GM18868 (cell line): Measurements from ENCODE around the gene VARS1.
"Not testable (repeated sequence)": the region's sequence is repeated elsewhere in the genome, so short reads cannot be mapped to it uniquely, and the experiment has no call there.

ENCODE experiments used
- ATAC-seq: cut with Tn5 transposase; IDR thresholded peaks from one replicate; pipeline ENCODE4 v1.9.1; 2021; ENCODE audit warnings: mild to moderate bottlenecking, moderate library complexity; ENCODE audit not compliant: unreplicated experiment

Gene VARS1

DNA sequence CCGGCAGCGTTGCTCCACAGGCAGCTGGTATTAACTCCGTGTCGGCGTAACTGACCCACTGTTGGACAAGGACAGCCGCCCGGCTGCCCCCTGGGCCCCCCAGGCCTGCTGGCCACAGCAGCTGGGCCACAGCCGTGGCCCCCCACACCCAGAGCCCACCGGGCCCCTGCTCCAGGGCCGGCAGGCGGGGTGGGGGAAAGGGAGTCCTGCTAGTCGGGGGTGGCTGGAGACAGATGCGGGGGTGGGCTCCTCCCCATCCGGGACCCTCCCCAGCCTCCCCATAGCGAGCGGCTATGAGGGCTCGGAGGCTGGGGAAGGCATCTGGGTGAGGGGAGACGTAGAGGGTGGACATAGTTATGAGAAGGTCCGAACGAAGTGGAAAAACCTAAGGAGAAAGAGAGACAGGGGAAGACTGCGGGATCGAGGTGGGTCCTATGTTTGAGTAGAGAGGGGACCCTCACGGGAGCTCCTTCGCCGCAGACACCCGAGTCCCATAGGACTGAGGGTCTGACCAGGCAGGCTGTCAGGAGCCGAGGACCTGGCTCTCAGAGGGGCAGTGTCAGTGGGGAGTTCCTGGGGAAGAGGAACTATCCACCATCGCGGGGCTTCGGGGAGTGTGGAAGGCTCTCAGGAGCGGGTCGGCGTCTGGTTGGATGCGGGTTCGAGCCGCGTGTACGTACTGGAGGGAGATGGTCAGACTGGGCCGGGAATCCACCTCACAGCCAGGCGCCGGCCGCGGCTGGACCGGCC, 511 bp downstream of the VARS1 start:
- no peak for ATAC-seq

DNA sequence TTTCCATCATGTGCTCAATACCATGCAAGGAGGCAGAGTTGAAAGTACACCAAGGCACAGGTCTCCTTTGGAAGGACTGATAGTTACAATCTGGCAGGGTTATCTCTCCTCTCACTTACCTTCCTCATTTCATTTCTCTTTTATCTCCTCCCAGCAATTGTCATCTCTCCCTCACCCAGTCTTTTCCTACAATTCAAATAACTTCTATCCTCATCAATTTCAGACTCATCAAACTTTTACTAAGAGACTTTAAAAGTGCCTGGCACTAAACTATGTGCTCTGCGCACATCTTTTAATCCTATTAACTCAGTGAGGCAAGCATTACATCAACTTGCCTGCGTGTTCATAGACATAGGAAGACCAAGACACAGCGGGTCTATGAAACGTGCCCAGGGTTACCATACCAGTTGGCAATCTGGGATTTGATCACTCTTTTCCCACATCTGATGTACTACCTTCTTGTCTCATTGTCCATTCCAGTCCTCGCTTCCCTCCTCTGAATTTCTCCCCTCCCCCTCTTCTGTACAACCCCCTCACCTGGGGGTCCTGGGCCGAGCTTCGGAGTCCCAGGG, 1.2 kb downstream of the VARS1 start:
- no peak for ATAC-seq

GRCh38 chr6:31793927-31794245, 1.7 kb downstream of the VARS1 start:
- not testable (repeated sequence) for ATAC-seq

GRCh38 chr6:31792761-31793171, 2.8 kb downstream of the VARS1 start:
- ATAC-seq, result no peak

GRCh38 chr6:31792090-31792374, 3.5 kb downstream of the VARS1 start:
- no peak for ATAC-seq

DNA sequence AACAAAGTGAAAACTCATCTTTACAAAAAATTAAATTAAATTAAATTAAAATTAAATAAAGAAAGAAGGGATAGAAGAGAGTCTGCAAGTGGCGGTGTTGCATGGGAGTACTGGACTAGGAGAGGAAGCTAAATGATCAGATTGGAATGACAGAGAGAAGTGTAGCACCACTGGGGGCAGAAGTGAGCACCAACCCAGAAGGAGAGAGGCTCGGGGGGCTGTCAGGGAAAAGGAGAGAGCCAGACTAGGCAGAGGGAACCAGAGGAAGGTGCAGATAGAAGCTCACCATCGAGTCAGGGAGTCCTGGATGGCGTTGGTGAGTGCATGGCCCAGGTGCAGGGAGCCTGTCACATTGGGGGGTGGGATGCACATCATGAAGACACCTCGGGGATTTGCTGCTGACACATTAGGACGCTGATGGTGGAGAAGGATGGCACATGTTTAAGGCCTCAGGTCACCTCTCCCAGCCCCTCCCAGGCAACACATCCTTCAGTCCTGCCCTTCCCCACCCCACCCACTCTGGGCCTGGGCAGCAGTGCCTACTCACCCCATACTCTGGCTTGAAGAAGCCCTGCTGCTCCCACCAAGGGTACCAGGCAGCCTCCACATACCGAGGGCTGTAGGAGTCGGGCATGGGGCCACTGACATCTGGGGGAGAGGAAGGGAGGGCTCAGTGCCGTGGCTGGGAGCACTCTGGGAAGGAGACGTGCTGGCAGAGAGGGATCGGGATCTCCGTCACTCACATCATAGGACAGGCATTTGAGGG, 4.0 kb downstream of the VARS1 start:
- no peak for ATAC-seq

DNA sequence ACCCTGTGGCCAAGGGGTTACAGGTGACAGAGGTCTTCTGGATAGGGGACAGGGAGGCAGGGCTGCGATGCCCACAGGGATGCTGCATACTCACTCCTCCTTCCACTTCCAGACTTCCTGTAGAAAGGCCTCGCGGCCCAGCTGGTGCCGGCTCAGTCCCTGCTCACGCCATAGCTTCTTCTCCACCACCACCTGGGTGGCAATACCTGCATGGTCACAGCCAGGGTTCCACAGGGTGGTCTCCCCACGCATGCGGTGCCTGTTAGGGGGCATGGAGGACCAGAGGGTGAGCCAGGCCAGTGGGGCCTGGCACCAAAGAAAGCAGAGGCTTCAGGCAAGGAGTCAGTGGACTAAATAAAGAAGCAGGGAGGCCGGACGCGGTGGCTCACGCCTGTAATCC, 10.1 kb downstream of the VARS1 start:
- ATAC-seq, result no peak

DNA sequence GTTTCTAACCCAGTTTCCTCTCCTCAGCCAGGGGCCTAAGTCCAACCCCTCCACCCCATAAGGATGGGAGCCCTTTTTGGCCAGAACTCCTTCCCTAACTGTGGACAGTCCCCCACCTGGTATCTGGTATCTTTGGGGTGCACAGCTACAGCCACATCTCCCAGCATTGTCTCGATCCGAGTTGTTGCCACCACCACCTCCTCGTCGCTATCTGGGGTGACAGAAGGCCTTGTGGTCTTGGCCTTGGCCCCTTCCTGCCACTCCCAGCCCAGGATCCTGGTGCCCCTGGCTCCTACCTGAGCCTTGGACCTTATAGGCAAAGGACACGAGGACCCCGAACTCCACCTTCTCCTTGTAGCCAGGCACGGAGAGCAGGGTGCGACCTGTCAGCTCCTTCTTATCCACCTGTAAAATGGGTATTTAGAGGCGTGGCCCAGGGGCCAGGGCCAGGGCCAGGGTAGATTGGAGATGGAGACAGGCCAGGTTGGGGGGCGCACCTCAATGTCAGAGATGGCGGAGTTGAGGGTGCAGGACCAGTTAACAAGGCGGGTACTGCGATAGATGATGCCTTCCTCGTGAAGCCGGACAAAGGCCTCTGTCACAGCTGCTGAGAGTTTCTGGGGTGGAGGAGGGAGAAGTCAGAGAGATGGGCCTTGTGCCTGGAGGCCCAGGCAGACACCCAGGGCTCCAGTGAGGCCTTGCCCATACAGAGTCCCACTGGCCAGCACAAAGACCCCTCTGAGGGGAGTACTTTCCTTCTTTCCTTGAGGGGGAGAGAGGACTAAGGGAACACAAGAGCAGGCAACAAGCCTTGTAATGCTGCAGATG, 11.2 kb downstream of the VARS1 start:
- ATAC-seq, result no peak

GRCh38 chr6:31782126-31782855, 13.3 kb downstream of the VARS1 start:
- ATAC-seq, result no peak

DNA sequence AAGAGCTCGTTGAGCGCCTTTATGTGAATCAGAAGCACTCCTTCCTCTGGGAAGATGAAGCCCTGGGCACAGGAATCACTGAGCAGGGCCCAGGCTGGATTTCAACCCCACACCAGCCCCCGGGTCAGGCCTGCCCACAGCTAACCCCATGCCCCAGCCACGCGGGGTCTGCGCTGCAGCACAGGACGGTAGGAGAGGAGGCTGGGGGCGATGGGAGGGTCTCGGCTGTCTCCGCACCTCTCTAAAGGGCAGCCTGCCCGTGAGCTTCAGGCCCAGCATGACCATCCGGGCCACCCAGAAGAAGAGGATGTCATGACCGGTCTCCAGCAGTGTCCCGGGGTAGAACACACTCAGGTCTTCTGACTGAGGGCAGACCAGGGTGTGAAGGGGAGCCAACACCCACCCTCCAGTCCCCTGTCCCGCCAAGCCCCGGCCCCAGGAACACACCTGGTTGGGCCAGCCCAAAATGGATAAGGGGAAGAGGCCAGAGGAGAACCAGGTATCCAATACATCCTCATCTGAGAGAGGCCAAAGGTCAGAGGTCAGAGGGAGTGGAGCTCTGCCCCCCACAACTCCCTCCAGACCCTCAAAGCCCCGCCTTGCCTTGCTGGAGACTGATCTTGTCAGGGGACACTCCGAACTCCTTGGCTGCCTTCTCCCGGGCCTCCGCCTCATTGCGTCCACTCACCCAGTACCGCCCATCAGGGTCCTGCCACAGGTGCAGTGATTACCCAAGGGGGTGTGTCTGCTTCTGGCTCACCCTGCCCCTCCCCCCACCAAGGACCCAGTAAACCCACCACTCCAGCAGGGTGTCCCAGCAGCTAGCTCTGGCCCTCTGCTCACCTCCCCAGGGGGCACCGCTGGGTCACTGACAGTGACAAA, 14.1 kb downstream of the VARS1 start:
- no peak for ATAC-seq

DNA sequence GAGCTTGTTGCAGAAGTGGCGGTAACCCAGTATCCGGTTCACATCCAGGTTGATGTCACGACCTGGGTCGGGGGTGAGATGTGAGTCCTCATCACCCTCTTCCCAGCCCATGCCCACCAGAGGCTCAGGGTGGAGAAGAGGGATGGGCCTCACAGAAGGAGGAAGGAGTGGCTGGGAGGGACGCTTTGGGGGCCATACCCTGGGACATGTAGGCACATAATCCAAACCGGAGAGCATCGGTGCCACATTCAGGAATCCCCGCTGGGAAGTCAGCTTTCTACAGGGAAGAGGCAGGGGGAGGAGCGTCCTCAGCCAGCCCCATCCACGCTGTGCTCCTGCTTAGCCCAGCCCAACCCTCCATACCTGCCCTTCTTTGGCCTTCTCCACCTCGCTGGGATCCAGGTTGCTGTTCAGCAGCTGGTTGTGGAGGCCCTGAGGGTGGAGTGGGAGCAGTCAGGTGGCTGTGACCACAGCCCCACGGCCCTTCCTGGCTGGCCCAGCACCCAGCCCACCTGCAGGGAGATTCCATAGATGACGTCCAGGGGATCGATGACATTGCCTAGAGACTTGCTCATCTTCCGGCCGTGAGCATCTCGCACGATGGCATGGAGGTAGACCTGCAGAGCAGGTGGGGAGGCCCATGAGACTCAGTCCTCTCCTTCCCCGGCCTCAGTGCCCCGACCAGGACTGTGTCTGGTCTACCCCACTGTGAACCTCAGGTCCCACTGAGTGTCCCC, 14.9 kb downstream of the VARS1 start:
- ATAC-seq, result no peak

DNA sequence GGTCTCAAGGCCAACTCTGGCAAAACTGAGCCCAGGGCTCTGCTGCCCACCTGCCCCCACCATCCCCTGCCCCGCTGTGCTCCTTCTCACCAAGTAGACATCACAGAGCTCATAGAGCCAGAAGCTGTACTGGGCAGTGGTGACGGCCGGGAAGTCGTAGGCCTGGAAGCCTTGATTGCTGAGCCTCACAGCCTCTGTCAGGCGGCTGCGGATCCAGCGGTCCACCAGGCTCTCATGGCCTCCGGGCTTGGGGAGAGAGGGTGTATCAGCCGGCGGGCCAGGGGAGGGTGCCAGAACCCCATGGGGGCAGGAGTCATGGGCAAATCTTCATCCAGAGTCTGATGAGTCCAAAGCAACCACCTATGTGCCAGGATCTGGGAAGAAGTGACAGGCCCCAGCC, 15.6 kb downstream of the VARS1 start:
- no peak for ATAC-seq

GRCh38 chr6:31778999-31779885, 16.3 kb downstream of the VARS1 start:
- ATAC-seq, result no peak

DNA sequence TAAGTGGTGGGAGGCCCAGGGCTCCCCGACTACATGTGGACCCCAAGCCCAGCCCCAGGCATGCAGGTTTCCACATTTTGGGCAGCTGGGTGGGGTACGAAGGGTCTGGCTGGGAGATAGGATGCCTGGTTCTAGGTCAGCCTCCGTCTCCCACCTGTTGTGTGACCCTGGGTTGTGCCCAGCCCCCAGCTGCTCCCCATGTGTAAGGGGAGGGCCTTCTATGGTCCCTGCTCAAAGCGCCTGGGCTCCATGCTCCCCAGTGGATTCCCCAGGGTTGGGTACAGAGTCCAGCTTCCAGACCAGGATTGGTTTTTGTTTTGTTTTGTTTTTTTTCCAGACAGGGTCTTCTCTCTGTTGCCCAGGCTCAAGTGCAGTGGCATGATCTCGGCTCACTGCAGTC, 17.4 kb downstream of the VARS1 start:
- ATAC-seq, result no peak

DNA sequence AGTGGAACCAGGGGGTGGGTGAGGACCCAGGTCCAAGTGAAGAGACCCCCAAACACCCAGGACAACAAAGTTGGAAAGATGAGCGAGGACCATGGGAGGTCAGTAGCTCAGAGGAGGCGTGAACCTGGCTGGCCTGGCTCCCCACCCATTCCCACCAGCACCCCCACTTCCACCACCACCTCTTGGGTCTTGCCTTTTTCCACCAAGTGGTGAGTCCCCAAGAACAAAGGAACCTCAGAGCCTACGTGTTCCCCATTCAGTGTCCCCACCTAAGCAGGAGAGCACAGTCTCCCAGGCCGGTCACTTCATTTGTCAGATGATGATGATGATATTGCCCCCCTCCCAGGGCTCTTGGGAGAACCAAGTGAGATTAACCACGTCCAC, 17.9 kb downstream of the VARS1 start:
- ATAC-seq, result no peak

GRCh38 chr6:31776989-31777666, 18.4 kb downstream of the VARS1 start, which contains the start of gene VWA7:
Gene VWA7, minus strand, starts transcription at chr6:31777328. Its CDS starts 549 bp downstream, at chr6:31776779.
- peak; percentile 87 for ATAC-seq

DNA sequence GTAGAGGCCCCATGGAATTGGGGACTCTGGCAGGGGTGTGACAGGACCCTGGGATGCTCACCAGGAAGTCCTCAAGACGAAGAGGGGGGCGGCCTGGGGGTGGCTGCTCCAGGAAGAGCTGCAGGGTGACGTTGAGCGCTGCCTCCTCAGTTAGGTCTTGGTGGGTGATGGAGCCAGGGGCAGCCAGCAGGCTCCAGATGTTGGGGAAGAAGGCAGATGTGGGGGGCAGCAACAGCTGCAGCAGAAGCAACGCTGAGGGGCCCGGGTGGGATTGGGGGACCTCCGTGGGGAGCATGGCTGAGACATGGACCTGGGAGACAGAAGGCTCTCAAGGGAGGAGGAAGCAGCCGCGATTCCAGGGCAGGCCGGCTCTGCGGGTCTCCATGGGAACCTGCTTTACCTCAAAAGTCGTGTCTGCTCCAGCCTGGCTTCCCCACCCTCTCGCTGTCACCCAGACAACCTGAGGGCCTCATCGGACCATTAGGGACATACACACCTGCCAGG, 19.0 kb downstream of the VARS1 start:
- no peak for ATAC-seq
